ENCODE results near the gene CPD.
"Not testable (repeated sequence)": the region's sequence is repeated elsewhere in the genome, so short reads cannot be mapped to it uniquely, and the experiment has no call there.

The CPD gene

DNA sequence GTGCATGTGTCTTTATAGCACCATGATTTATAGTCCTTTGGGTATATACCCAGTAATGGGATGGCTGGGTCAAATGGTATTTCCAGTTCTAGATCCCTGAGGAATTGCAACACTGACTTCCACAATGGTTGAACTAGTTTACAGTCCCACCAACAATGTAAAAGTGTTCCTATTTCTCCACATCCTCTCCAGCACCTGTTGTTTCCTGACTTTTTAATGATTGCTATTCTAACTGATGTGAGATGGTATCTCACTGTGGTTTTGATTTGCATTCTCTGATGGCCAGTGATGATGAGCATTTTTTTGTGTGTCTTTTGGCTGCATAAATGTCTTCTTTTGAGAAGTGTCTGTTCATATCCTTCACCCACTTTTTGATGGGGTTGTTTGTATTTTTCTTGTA is 67.9 kb downstream of the CPD start:
- not testable (repeated sequence) for H3K23ac ChIP-seq (ENCODE audit: low read length); H3K4me2 ChIP-seq (ENCODE audit: low read length); H3K79me1 ChIP-seq (ENCODE audit: low read length); H3K4ac ChIP-seq (ENCODE audit: low read depth, low read length); DNase-seq; H2BK5ac ChIP-seq (ENCODE audit: low read depth, low read length, poor library complexity); H4K12ac ChIP-seq (ENCODE audit: low read depth, low read length); H3K36me3 ChIP-seq (ENCODE audit: control insufficient read depth in 1 of 2, insufficient read depth in 2 of 2, low read length in 2 of 2); H3K18ac ChIP-seq (ENCODE audit: low read length); H2BK120ac ChIP-seq (ENCODE audit: insufficient read depth, low read length, poor library complexity); H3K4me1 ChIP-seq (ENCODE audit: control insufficient read depth in 1 of 2, insufficient read depth in 2 of 2, low read length in 2 of 2); H2BK12ac ChIP-seq (ENCODE audit: low read length); H3K4me3 ChIP-seq (ENCODE audit: low read depth, low read length); H3K9ac ChIP-seq (ENCODE audit: low read length); H3K9me3 ChIP-seq (ENCODE audit: insufficient read depth, low read depth, low read length); H4K91ac ChIP-seq (ENCODE audit: low read depth, low read length); H3K27me3 ChIP-seq (ENCODE audit: insufficient read depth, low read length); H4K8ac ChIP-seq (ENCODE audit: low read depth, low read length); H2AK5ac ChIP-seq (ENCODE audit: low read length); H3K14ac ChIP-seq (ENCODE audit: low read length); H3K27ac ChIP-seq (ENCODE audit: low read depth, low read length); H2AFZ ChIP-seq (ENCODE audit: insufficient read depth, low read length, poor library complexity); H3K79me2 ChIP-seq (ENCODE audit: control insufficient read depth, insufficient read depth, low read length, poor library complexity)

DNA sequence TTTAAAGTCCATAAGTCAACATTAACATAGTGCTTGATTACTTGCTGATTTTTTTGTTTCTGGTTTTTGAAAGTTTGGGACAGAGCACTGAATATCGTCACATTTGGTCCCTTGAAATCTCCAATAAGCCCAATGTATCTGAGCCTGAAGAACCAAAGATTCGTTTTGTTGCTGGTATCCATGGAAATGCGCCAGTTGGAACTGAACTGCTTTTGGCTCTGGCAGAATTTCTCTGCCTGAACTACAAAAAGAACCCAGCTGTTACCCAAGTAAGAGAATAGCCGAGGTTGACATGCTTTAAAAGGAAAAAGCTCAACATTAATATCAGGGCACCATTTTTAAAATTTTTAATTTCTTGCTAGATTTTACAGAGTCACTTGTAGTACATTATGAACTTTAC is 70.8 kb downstream of the CPD start:
- Histone ChIP-seq H2AFZ (ENCODE audit: insufficient read depth, low read length, poor library complexity) (no peak overlapping the region), H2AK5ac (ENCODE audit: low read length) (no peak overlapping the region), H2BK120ac (ENCODE audit: insufficient read depth, low read length, poor library complexity) (no peak overlapping the region), H3K27me3 (ENCODE audit: insufficient read depth, low read length) (no peaks in the 10 kb centered on the region), H3K4ac (ENCODE audit: low read depth, low read length) (no peak overlapping the region), H4K8ac (ENCODE audit: low read depth, low read length) (no peak overlapping the region), H3K79me2 (ENCODE audit: control insufficient read depth, insufficient read depth, low read length, poor library complexity) (no peaks in the 10 kb centered on the region), H2BK12ac (ENCODE audit: low read length) (no peak overlapping the region), H3K9me3 (ENCODE audit: insufficient read depth, low read depth, low read length) (peaks cover 2% of the 10 kb centered on the region), H3K18ac (ENCODE audit: low read length) (no peak overlapping the region), H3K9ac (ENCODE audit: low read length) (no peak overlapping the region), H3K14ac (ENCODE audit: low read length) (no peak overlapping the region), H3K23ac (ENCODE audit: low read length) (no peak overlapping the region), H3K4me2 (ENCODE audit: low read length) (no peak overlapping the region), H3K27ac (ENCODE audit: low read depth, low read length) (no peak overlapping the region), H3K36me3 (ENCODE audit: control insufficient read depth in 1 of 2, insufficient read depth in 2 of 2, low read length in 2 of 2) (peaks cover 4 to 10% of the 10 kb centered on the region in 2 experiments), H2BK5ac (ENCODE audit: low read depth, low read length, poor library complexity) (no peak overlapping the region), H4K91ac (ENCODE audit: low read depth, low read length) (no peak overlapping the region), H3K79me1 (ENCODE audit: low read length) (no peaks in the 10 kb centered on the region), H4K12ac (ENCODE audit: low read depth, low read length) (no peak overlapping the region), H3K4me3 (ENCODE audit: low read depth, low read length) (no peak overlapping the region), H3K4me1 (ENCODE audit: control insufficient read depth in 1 of 2, insufficient read depth in 2 of 2, low read length in 2 of 2) (peaks cover 0 to 2% of the 10 kb centered on the region in 2 experiments)
- WGBS (ENCODE audit: extremely low coverage, insufficient coverage, insufficient read length): no CpG with 5 or more reads among the region's 4 CpGs
- no peak for DNase-seq

DNA sequence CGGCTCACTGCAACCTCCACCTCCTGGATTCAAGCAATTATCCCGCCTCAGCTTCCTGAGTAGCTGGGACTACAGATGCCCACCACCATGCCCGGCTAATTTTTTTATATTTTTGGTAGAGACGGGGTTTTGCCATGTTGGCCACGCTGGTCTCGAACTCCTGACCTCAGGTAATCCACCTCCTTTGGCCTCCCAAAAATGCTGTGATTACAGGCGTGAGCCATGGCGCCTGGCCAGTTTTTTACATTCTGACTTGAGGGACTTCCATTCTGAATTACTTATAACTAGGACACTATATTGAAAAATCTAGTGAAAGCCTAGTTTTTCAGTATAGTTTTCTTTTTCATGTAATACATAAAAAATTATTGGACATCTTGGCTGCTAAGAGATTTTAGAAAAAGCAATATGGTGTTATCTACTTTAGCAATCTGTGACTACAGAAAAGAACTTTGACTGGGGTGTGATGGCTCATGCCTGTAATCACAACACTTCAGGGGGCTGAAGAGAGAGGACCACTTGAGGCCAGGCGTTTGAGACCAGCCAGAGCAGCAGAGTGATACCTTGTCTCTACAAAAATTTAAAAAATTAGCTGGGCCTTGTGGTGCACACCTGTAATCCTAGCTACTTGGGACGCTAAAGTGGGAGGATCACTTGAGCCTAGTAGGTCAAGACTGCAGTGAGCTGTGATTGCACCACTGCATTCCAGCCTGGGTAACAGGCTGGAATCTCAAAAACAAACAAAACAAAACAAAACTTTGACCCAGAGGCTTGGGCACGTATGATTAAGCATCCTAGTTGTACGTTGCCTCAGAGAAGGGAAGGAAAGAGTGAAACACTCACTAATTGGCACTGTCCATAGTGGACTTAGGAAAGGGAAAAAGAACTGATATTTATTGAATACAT is 71.6 kb downstream of the CPD start:
- Histone ChIP-seq H2AK5ac (ENCODE audit: low read length) (no peak overlapping the region), H3K4me2 (ENCODE audit: low read length) (no peak overlapping the region), H3K79me1 (ENCODE audit: low read length) (no peaks in the 10 kb centered on the region), H3K4me1 (ENCODE audit: control insufficient read depth in 1 of 2, insufficient read depth in 2 of 2, low read length in 2 of 2) (peaks cover 0 to 2% of the 10 kb centered on the region in 2 experiments), H3K23ac (ENCODE audit: low read length) (no peak overlapping the region), H3K4ac (ENCODE audit: low read depth, low read length) (no peak overlapping the region), H3K27me3 (ENCODE audit: insufficient read depth, low read length) (no peaks in the 10 kb centered on the region), H2BK5ac (ENCODE audit: low read depth, low read length, poor library complexity) (no peak overlapping the region), H2AFZ (ENCODE audit: insufficient read depth, low read length, poor library complexity) (no peak overlapping the region), H3K27ac (ENCODE audit: low read depth, low read length) (no peak overlapping the region), H3K9ac (ENCODE audit: low read length) (no peak overlapping the region), H3K79me2 (ENCODE audit: control insufficient read depth, insufficient read depth, low read length, poor library complexity) (no peaks in the 10 kb centered on the region), H4K12ac (ENCODE audit: low read depth, low read length) (no peak overlapping the region), H3K18ac (ENCODE audit: low read length) (no peak overlapping the region), H2BK120ac (ENCODE audit: insufficient read depth, low read length, poor library complexity) (no peak overlapping the region), H3K14ac (ENCODE audit: low read length) (no peak overlapping the region), H4K91ac (ENCODE audit: low read depth, low read length) (no peak overlapping the region), H3K4me3 (ENCODE audit: low read depth, low read length) (no peak overlapping the region), H3K9me3 (ENCODE audit: insufficient read depth, low read depth, low read length) (peaks cover 2% of the 10 kb centered on the region), H3K36me3 (ENCODE audit: control insufficient read depth in 1 of 2, insufficient read depth in 2 of 2, low read length in 2 of 2) (peaks cover 6 to 10% of the 10 kb centered on the region in 2 experiments), H2BK12ac (ENCODE audit: low read length) (no peak overlapping the region), H4K8ac (ENCODE audit: low read depth, low read length) (no peak overlapping the region)
- no CpG with 5 or more reads among the region's 12 CpGs for WGBS (ENCODE audit: extremely low coverage, insufficient coverage, insufficient read length)
- peak; percentile 93 to 98 for DNase-seq

DNA sequence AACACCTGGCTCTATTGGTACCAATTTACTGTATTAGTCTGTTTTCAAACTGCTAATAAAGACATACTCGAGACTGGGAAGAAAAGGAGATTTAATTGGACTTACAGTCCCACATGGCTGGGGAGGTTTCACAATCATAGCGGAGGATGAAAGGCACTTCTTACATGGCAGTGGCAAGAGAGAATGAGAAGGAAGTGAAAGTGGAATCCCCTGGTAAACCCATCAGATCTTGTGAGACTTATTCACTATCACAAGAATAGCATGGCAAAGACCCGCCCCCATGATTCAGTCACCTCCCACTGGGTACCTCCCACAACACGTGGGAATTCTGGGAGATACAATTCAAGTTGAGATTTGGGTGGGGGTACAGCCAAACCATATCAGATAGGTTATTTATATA is 75.9 kb downstream of the CPD start:
- H3K18ac ChIP-seq (ENCODE audit: low read length): no peak overlapping the region
- H4K12ac ChIP-seq (ENCODE audit: low read depth, low read length): no peak overlapping the region
- H3K36me3 ChIP-seq (ENCODE audit: control insufficient read depth in 1 of 2, insufficient read depth in 2 of 2, low read length in 2 of 2): peaks cover 6 to 12% of the 10 kb centered on the region in 2 experiments
- H3K14ac ChIP-seq (ENCODE audit: low read length): no peak overlapping the region
- no peak overlapping the region for H4K91ac ChIP-seq (ENCODE audit: low read depth, low read length)
- no peak overlapping the region for H2BK12ac ChIP-seq (ENCODE audit: low read length)
- no peak overlapping the region for H2AFZ ChIP-seq (ENCODE audit: insufficient read depth, low read length, poor library complexity)
- no peak overlapping the region for H3K4me2 ChIP-seq (ENCODE audit: low read length)
- H3K27ac ChIP-seq (ENCODE audit: low read depth, low read length): no peak overlapping the region
- H3K27me3 ChIP-seq (ENCODE audit: insufficient read depth, low read length): no peaks in the 10 kb centered on the region
- H3K23ac ChIP-seq (ENCODE audit: low read length): no peak overlapping the region
- H3K79me2 ChIP-seq (ENCODE audit: control insufficient read depth, insufficient read depth, low read length, poor library complexity): no peaks in the 10 kb centered on the region
- H2BK5ac ChIP-seq (ENCODE audit: low read depth, low read length, poor library complexity): no peak overlapping the region
- H3K4ac ChIP-seq (ENCODE audit: low read depth, low read length): no peak overlapping the region
- WGBS (ENCODE audit: extremely low coverage, insufficient coverage, insufficient read length): no CpG with 5 or more reads among the region's 4 CpGs
- no peak overlapping the region for H3K4me3 ChIP-seq (ENCODE audit: low read depth, low read length)
- no peak overlapping the region for H2BK120ac ChIP-seq (ENCODE audit: insufficient read depth, low read length, poor library complexity)
- peak in 1 of 2 donors; percentile 9 for DNase-seq
- no peak overlapping the region for H4K8ac ChIP-seq (ENCODE audit: low read depth, low read length)
- no peak overlapping the region for H2AK5ac ChIP-seq (ENCODE audit: low read length)
- H3K4me1 ChIP-seq (ENCODE audit: control insufficient read depth in 1 of 2, insufficient read depth in 2 of 2, low read length in 2 of 2): peaks cover 0 to 2% of the 10 kb centered on the region in 2 experiments
- H3K79me1 ChIP-seq (ENCODE audit: low read length): no peaks in the 10 kb centered on the region
- H3K9ac ChIP-seq (ENCODE audit: low read length): no peak overlapping the region
- H3K9me3 ChIP-seq (ENCODE audit: insufficient read depth, low read depth, low read length): peaks cover 2% of the 10 kb centered on the region
